Raji (cell line): ENCODE results near the gene SLC51B.

Experiments used
- POLR2A ChIP-seq: IDR thresholded peaks from 2 replicates; pipeline ENCODE4 v1.6.1; 2011; ENCODE audit warnings: low read depth, low read length, control low read depth; ENCODE audit not compliant: insufficient read depth

SLC51B gene

DNA sequence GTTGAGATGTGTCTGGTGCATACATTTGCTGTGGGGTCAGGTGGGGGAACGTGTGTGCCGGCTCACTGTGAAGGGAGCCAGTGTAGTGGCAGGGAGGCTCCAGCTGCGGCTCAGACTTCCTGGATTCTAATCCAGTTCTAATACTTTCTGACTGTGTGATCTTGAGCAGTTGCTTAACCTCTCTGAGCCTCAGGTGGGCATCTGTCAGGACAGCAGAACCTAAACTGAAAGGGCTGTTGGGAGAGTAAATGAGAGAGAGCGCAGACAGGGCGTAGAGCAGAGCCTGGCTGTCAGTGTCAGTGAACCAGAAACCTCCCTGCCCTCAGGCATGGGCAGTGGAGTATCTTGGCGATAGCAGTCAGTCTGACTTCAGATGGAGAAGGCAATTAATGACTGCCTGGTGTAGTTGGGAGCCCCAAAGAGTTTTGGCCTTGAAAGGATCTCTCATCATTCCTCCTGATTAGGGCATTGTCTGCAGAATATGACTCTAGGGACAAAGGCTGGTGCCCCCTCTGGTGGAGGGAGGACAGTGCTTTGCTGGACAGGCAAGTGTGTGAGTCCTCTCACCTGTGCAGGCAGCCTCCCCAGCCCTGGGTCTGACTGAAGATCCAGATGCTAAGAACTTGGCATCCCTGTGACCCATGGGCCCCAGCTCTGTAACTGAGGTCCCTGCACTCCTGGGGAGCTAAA is 40.9 kb downstream of the SLC51B start:
- TF ChIP-seq POLR2A, result no peak

GRCh38 chr15:65086680-65087111 is 41.5 kb downstream of the SLC51B start:
- TF ChIP-seq POLR2A, result no peak

DNA sequence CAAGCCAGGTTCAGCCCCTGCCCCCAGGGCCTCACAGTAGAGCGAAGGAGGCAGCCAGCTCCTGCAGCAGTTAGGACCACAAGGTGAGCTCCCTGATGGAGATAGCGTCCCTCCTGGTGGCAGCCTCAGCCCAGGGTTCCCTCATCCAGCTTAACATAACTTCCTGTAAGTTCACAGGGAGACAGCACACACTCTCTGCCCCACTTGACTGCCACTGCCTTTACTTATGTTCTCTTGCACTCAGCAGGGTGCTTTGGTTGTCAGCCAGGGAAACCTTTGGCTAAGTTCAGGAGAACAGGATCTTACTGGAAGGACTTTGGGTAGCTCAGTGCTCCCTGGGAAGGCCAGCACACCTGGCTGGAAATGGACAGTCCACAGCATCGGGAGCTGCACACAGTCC is 42.2 kb downstream of the SLC51B start:
- no peak for TF ChIP-seq POLR2A

DNA sequence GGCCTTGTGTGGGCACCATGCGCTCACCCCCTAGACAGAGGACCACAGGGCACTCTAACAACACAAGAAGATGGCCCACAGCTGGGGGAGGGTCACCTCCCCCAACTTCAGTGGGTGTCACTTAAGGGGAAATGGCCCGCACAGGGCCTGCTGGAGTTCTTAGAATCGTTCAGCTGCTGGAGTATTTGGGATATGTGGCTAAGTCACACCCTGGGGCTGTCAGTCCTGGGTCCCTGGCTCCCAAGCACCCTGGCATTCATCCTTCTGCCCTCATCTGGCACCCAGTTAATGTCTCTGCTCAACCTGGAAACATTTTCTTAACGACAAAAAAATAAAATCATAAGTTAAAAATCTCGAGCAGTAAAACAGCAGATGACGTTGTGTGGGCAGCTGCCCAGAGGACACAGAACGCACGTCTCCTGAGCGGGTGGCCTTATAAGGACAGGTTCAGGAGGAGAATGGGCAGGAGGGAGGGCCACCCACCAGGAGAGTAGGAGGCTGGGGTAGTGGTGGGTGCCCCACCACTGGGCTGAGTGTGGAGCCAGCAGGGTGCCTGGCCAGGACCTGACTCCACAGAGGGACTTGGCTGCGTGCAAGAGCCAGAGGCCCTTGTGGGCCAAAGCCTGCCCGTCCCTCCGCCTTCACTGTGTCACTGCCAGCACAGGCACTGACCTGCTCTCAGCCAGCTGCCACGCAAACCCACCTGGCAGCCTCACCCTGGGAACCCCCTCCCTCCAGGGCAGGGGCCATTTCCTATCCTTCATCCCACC is 42.9 kb downstream of the SLC51B start:
- no peak for TF ChIP-seq POLR2A

- no peak for TF ChIP-seq POLR2A
Measured at GRCh38 chr15:65088643-65089021, 43.4 kb downstream of the SLC51B start.

GRCh38 chr15:65089206-65089824 is 44.1 kb downstream of the SLC51B start:
- TF ChIP-seq POLR2A, result no peak

DNA sequence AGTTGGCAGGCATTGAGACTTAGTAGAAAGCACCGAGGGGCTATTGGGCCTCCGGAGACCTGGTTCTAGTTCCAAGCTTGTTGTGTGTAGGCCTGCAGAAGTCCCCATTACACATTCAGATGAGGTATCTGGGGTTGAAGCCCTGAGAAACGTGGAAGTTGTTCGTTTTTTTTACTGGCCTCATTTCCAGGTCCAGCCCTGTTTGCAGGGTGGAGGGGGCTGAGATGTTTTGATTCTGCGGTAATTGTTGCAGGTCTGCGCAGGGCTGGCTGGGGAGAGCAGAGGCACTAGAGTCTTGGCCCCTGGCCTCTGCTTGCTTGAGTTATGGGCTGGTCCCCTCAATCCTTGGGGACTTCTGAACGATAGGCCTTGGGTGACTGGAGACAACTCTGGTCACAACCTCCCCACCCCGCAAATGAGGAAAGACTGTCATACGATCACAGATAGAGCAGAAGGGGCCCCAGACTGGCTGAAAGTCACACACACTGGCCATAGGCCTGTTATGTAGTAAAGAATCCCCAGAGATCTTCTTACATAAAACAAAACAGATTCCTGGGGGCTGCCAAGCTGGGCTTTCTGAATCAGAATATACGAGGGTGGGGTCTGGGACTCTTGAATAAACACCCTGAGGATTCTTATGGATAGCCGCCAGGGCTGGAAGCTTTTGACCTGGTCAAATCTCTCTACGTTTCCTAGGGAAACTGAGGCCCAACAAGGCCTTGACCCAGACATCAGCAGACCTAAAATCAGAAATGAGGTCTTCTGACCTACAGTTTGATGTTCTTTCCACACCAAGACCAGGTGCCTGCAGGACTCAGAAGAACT is 47.0 kb downstream of the SLC51B start:
- TF ChIP-seq POLR2A, result no peak

DNA sequence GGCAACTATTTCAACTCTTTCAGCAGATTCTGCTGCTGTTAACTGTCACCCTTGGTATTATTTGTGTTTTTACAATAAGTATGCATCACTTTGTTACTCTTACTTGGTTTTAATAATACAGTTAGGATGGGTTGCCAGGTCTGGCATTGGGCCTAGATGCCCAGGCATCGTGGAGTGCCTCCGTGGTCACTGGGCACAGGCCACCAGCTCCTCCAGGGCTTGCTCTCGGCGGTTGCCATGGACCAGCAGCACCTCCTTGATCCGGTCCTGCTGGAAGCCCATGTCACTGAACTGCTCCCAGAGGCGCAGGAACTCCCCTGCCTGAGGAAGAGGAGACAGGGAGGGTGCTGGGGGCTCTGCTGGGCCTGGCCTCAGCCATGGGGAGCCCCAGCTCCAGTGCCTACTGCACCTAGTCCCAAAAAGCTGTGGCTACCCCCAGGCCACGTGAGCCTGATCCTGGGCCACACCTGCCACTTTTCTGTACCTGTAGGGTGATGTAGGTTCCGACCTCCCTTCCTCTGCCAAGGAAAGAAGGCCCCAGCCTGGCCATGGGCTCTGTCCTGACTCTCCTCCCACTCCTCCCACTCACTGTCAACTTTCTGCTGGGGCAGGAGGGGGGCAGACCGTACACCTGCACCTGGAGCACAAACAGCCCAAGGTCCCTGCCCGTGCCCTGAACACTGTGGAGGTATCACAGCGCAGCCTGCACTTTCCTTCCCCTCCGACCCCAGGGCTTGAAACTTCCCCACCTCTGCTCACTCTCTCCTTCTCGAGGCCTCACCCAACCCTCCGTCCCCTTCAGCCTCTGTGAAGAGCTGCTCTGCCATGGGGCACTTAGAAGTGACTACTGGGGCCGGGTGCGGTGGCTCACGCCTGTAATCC is 48.0 kb downstream of the SLC51B start:
- no peak for TF ChIP-seq POLR2A

DNA sequence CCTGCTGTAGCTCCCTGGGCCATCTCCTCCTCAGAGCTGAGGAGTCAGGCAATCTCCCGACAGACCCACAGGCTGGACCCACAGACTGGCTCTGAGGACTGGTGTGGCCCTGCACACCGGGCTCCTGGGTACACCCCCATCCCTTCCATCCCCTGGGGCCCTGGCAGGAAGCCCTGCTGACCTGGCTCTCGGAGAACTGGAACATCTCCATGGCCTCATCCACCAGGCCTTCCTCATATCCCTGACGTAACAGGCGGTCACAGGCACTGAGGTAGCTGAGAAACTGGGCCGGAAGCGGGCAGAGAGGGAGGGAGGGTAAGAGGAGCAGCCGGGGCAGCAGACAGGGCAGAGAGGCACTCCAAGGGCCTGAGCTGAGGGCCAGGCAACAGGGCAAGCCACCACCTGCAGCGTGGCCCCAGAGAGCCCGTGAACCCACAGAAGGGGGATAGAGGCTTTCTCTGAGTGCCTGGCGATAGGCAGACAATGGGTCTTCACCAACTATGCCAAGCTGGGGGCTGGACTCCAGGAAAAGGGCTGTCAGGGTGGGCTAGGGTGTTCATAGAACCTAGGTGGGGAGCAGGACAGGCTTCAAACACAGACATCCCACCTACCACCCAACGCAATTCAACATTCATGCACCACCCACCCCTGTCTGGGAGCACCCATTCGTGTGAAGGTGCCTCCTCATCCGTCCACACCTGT is 49.3 kb downstream of the SLC51B start:
- no peak for TF ChIP-seq POLR2A

GRCh38 chr15:65095011-65095746 is 50.0 kb downstream of the SLC51B start:
- no peak for TF ChIP-seq POLR2A

DNA sequence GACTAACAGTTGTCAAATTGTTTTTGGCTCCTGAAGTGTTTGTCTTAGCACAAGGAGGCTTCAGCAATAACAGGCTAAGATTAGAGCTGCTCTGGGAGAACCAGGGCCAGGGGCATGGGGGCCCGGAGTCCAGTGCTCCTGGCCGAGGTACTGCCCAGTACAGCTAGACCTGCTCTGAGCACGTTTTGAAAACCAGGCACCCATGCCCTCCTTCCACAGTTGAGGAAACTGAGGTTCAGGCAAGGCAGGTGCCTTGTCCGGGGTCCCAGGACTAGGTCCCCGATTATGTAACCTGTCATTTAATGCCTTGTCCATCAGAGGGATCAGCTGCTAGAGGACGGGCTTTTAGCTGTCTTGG is 50.5 kb downstream of the SLC51B start:
- TF ChIP-seq POLR2A, result no peak

DNA sequence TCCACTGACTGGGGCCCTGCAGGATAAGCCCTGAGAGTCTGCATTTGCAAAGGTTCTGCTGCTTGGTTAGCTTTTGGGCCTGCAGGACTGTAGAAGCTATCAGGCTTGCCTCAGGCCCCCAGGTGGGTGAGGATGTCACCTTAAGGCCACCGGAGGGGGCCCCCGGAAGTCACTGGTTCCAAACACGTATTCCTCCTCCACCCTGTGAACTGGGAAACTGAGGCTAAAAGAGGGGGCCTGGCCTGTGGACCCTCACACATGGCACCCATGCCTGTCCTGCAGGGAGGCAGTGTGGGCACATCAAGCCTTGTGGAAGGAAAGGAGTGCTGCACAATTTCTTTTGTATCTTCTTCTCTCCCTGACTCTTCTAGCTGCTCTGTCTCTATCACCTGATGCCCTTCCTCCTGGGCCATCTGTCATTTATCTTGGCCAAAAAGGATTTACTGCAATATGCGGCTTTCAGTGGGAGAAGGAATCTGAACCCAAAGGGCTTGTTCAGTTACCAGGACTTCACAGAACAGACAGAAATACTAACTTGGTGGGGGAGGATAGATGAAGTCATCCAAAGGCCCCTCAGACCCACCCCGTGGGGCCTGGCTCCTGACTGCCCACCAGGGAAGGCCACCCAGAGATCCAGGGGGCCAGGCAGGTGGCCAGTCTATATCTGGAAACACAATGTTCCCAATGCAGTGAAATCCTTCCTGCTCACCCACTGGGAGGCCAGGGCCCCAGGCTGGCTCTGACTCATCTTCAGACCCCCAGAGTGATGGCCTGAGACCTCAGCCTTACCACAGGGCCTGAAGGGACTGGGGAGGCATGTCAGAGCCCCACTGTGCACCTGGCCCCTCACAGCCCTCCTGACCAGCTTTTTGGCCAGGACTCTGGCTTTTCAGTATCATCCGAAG is 51.5 kb downstream of the SLC51B start:
- no peak for TF ChIP-seq POLR2A
